HG02852 (cell line): ENCODE measurements around the gene ESAM.

Source experiments
- ATAC-seq: cut with Tn5 transposase; IDR thresholded peaks from one replicate; pipeline ENCODE4 v1.9.1; 2021; ENCODE audit warnings: mild to moderate bottlenecking, moderate library complexity; ENCODE audit not compliant: unreplicated experiment

Gene ESAM, protein sequence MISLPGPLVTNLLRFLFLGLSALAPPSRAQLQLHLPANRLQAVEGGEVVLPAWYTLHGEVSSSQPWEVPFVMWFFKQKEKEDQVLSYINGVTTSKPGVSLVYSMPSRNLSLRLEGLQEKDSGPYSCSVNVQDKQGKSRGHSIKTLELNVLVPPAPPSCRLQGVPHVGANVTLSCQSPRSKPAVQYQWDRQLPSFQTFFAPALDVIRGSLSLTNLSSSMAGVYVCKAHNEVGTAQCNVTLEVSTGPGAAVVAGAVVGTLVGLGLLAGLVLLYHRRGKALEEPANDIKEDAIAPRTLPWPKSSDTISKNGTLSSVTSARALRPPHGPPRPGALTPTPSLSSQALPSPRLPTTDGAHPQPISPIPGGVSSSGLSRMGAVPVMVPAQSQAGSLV

DNA sequence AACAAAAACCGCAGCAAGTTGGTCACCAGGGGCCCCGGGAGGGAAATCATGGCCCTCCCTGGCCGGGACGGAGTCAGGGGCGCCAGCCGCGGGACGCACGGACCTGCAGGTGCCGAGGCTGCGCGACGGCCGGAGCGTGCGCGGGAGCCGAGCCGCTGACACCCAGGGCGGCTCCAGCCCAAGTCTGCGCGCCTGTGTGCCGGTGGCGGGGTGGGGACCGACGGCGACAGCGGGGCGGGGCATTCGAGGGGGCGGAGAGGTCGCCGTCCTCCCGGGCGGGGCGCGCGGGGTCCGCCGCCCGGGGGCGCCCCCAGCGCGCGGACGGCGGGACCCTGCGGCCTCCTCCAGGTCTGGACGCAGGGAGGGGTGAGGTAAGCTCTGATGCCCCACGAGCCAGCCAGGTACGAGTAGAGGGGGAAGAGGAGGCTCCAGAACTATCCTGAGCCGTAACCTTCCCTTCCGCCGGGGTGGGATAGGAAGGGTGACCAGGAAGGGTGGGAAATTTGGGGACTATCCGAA lies at the start of gene ESAM:
Gene ESAM, minus strand, starts transcription at position 186 of the 519 bp plus-strand sequence. Its CDS starts 136 bp downstream, at position 50.
- ATAC-seq: peak; percentile 51

DNA sequence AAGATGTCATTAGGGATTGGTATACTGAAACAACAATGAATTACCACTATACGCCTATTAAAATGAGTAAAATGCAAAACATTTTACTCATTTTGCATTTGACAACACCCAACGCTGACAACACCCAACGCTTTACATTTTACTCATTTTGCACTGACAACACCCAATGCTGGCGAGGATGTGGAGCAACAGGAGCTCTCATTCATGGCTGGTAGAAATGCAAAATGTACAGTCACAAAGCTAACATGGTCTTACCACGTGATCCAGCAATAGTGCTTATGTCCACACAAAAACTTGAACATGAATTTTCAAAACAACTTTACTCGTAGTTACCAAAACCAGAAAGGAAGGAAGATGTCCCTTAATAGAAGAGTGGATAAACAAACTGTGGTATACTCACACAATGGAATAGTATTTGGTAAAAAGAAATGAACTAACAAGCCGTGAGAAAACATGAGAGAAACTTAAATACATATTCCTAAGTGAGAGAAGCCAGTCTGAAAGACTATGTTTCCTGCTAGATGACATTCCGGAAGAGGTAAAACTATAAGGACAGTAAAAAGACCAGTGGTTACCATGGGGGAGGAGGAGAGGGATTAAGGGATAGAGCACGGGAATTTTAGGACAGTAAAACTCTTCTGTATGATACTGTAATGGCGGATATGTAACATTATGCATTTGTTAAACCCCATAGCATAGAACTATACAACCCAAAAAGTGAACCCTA lies 49.5 kb upstream of the ESAM start:
- ATAC-seq: no peak

DNA sequence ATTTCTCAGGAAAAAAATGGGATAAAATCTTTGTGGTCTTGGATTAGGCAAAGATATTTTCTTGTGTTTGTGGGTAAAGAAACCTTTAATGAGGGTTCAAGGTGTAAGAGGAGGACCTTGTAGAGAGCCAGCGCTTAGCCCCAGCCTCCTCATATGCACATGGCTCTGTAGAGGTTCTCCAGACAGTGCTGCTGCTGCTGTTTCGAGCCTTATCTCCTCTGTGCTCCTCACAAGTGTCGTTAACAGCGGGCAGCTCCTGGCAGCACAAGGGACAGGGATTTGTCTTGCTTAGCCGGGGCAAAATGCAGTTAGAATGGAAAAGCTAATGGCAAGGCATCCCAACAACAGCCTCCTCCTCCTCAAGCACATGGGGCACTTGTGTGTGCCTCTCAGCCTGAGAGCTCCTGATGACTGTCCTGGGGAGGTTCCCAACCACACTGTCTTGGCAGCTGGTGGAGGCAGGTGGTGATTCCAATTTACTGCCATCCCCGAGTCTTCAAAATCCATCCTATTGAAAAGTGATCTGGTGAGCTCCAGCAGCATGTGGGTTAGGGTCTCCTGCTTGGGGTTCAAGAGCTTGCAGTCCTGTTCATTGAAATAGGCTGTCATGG lies 45.7 kb upstream of the ESAM start:
- ATAC-seq: no peak

DNA sequence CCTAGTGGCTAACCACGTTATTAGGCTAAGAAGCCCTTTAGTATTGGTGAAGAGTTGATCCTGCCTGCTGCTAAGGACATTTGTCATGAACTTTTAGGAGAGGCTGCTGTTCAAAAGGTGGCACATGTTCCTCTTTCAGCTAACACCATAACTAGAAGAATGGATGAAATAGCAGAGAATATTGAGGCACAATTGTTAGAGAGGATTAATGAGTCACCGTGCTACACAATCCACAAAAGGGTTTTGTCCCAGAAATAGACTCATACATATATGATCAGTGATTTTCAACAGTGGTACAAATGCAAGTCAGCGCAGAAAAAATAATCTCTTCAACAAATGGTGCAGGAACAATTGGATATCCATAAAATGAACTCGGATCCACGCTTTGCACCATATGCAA lies 45.1 kb upstream of the ESAM start:
- ATAC-seq: no peak

DNA sequence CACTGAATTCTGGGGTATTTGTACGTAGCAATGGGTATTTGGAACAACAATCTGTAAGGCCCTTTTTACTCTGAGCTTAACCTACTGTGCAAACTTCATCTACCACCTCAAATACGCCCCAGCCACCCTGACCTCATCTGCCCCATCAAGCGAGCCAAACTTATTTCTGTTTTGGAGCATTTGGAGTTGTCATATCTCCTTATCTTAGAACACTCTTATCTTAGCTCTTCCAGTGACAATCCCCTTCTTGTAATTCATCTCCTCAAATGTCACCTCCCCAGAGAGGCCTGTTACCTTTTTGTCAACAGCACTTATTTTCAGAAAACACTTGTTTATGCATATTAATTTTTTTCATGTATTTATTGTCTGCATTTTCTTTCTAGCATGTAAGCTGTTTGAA lies 42.8 kb upstream of the ESAM start:
- ATAC-seq: no peak

DNA sequence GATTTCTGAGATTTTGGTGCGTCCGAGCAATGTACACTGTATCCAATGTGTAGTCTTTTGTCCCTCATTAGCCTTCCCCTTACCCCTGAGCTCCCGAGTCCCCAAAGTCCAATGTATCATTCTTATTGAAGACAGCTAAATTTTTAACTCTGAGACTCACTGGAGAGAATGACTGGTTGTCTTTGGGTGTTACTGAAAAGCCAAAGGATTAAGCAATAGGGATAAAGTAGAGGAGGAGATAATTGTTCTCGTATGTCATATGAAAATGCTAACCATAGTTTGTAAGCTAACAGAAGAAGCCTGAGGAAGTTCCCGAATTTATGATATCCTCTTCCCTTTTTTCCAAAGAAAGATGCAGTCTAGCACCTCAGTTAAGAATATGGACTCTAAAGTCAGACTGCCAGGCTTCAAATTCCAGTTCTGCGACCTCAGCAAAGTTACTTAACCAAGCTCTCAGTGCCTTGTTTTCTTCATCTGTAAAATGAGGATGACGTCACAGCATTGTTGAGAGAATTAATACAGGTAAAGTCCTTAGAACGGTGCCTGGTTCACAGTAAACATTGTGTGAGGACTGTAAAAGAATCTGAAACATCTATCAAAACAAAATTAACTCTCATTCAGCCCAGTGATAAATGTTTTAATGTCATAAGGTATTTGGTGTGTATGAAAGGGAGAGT lies 39.7 kb upstream of the ESAM start:
- ATAC-seq: no peak

DNA sequence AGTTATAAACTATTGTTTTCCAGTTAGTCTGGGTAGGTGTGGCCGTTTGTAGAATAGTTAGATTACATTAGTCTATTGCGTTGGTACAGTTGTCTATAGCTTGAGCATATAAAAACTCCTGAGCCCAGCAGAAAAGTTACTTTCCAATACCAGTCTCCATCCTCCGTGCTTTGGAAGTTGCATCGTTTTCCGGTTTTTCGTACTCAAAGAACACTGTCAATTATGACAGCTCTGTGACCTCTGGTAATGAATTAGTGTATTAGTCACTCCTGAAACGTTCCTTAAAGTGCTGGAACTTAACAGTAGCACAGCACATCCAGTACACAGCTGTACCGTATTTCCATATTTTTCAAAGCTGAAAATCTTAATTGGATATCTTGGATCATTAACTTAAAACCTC lies 38.9 kb upstream of the ESAM start:
- ATAC-seq: no peak

DNA sequence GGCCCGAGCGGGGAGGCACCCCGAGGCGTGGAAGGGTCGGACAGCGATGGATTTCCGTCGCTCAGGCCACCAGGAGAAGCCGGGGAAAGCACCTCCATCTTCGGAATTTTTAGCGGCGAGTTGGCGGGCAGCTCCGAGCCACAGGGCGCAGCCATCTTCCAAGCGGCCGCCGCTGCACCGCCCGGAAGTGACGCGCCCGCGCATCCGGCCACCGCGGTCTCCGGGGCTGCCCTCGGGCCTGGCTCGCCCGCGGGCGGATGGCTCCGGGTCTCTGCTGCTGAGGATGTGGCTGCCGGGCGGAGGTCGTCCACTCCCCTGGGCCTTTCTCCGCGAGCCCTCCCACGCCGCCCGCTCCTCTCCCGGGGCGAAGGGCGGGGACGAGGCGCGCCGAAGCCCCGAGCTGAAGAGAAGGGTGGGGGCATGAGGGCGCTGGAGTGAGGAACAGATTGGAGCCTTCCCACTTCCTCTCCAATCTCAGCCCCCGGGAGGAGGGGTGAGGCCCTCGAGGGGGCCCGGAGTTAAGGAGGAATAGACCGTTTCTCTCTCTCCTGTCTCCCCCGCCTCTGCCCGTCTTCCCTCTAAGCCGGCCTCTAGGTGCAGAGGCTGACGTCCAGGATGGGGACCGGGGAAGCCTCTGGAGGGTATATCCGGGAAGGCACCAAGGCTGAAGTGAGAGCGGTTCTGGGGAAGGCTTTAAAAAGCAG lies 38.3 kb upstream of the ESAM start, which contains the start of gene MSANTD2:
Gene MSANTD2, minus strand, starts transcription at position 181 of the 704 bp plus-strand sequence. Its CDS starts 26 bp downstream, at position 155.
- peak; percentile 92 for ATAC-seq

DNA sequence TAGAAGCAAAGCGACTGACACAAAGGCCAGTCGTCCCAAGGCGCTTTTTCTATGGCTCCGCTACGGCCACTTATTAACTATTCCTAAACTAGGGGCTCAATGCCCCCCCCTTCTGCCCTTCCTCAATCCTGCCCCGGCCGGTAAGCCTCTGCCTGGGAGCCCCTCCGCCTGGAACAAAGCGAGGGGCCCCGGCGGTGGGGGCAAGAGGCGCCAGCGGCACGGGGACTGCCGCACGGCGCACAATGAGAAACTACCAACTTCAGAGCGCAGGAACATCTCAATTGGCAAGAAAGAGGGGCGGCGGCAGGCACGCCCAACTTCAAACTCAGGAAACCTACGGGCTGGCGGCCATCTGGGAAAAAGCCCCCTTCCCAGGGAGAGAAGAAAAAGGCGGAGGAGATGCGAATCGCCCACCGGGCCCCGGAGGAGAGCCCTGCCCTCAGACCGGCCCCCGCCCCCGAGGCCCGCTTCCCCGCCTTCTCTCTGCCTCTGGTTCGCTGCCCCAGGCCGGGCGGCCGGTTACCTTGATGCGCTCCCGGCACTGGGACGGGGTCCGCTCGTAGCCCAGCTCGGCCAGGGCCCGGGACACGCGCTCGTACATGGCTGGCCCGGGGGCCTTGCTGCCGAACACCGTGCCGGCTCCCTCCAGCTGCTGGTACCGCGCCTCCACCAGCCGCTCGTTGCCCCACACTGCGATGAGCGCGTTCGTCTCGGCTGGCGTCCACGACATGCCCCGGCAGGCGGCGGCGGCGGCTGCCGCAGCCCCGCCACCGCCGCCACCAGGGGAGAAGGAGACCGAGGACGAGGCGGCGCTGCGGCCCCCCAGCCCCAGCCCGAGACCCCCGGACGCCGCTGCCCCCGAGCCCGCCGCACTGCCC lies 37.5 kb upstream of the ESAM start:
- ATAC-seq: peak; percentile 35

DNA sequence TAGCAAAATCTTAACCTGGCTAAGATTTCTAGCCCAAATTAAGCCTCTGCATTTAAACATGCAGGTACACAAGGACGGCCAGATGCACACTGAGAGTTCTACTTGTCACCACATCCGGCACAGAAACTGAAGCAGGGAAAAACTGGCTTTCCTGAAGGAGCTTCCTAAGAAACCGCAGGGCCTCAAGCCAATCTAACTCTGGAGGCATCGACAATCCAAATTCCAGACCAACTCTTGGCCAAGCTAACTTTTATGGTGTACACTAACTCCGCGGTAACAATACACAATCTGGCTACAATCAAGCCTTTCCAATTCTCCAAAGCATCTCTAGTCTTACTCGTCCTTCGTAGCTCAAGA lies 36.9 kb upstream of the ESAM start:
- ATAC-seq: peak; percentile 13

DNA sequence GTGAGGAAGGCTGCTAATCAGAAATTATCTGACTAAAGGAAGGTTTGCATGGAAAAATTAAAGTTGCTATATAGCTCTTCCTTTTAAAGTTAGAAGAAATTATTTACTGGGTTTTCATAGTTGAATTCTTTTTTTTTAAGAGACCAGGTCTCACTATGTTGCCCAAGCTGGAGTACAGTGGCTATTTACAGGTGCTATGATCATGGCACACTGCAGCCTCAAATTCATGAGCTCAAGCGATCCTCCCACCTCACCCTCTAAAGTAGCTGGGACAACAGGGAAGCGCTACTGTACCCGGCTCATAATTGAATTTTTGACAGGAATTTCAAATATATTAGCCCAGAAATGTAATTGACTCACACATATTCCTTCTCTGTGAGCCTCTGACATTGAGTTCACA lies 34.2 kb upstream of the ESAM start:
- ATAC-seq: no peak

DNA sequence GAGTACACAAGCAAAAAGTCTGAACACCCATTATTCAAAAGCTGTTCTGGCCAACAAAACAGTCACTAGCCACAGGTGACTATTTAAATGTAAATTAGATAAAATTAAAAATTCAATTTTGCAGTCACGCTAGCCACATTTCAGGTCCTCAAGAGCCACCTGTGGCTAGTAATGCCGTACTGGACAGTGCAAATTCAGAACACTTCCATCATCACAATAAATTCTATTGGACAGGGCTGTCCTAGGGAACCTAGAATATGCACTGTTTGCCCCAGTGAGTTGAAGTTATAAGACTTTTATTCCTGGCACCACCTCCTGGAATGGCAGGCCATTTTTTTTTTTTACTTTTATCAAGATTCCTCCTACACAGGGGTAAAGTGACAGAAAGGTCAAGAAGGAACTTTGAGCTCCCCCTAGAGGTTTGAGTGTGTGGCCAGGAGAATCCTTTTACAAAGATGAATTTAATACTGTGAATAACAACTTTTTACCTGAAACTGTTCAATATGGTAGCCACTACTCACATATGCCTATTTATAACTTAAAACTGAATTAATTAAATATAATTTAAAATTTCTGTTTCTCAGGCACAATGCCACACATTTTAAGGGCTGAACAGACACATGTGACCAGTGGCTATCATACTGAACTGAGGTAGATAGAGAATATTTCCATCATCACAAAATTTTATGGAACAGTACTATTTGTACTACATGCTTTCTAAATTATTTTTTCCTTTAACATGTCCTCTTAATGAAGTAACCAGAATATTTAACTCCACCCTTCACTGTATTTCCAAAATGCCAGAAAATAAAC lies 31.6 kb upstream of the ESAM start:
- no peak for ATAC-seq

DNA sequence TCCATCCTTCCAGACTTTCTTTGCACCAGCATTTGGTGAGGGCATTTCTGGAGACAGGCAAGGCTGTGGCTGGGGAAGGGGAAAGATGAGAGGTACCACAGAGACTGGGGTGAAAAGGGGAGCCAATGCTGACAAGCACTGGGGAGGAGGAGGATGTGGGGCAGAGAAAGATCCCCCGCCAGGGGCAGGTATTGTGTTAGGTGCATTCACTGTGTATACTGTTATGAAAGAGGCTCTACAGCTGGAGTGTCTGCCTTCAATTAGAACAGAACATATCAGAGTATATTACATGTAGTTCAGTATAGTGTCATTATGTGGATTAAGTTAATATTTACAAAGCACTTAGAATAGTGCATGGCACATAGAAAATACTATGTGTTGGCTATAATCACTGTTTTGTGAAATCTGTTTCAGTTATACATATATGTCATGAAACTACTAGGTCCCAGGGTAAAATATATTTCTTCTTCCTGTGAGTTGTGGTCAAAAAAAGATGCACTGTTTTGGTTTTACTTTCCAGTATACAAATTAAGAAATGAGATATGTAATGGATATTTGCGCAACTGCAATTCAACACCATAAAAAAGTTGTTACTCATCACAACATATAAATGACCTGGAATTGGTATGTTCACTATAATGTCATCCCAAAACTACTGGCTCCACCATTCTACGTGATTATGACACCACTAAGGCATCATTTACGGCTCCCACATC lies 29.7 kb upstream of the ESAM start:
- peak; percentile 82 for ATAC-seq

DNA sequence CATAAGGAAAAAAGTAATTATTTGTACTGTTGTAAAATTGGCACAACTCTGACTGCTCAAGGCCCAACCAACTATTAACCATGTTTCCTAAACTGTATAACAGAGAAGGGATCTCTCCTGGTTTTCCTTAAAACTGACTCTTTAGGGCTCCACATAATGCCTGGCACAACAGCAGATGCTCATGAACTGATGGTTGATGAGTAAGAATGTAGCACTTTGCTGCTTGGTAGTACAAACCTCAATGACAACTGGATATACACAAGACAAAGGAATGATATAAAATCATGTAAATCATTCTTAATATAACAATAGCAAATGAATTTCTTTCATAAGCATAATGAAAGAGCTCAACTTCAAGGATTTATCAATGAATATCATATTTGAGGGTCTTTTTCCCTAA lies 26.4 kb upstream of the ESAM start:
- no peak for ATAC-seq

DNA sequence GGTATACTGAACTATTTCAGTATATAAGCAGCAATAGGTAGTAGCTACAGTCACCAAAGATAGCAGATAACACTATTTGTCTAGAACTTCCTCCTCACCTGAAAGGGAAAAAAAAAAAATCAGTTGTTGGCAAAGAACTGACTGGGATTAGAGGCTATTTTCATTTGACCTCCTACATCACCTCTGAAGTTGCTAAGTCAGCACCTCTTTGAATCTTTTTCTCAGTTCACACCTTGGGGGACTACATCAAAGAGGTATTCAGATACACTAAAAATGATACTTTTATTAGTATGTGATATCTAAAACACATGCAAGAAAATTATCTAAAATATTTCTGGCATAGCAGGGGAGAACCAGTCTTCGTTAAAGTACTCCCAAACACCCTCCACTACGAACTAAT lies 22.0 kb upstream of the ESAM start:
- no peak for ATAC-seq

DNA sequence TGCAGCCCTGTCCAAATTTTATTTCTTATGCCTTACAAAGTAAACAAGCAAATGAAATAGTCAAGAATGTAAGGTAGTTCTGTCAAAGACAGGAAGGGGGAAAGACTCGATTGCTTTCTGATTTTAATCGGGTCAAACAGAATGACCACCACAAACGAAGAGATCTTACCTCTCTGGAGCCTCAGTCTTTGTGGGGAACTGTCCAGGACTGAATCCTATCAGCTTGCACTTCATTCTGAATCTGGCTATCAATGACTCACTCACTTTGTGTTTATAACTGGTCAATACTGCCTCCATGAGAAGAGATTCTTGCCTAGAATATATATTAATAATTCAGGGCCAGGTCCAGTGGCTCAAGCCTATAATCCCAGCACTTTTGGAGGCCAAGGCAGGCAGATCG lies 20.9 kb upstream of the ESAM start:
- ATAC-seq: no peak

DNA sequence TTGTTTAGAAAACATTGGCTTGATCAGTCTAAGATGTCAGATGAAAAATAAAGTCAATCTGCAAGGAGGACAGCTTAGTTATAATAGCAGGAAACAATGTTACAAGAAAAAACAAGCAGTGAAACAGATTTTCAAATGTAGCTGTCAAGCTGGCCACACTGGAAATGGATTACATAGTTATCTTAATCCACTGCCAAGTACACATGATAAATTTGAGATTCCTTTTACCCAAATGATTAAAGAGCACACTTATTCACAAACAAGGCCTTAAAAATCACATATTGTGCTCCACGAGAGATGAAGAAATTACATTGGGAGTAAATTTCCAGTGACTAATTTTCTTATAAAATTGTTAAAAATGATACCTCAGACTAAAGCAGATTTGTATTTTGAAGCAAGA lies 17.5 kb upstream of the ESAM start:
- no peak for ATAC-seq

DNA sequence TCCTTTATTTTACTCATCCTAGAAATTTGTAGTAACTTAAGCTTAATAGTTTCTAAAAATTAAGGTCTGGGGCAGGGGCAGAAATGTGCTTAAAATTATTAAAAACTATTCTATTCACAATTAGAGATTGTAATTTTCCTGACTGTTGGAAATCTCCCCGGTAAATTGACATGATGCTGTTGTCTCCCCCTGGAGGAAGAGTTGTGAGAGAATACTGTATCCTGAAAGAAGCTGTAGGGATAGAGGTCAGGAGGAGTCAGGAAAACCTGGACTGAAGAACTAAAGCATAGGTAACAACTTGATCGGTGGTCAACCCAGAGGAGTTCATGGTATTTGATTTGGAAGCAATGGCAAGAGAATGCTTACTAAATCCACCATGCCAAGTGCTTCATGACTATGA lies 16.2 kb upstream of the ESAM start:
- ATAC-seq: no peak
